K562 (cell line): ENCODE results near the gene EYA3. TPM values are rescaled to one million over a fixed set of nuclear protein-coding genes. Genes with fewer than 3 reads are reported as not detected.

Experiments used
- ATAC-seq: fragments of 200-7000 bp; cut with Tn5 transposase; 3 replicates; pipeline ENCODE4 v1.9.1; 2020; ENCODE audit warnings: moderate library complexity
- BruUV-seq: library from RNA; stranded (reverse); fragments of 400-500 nt; replicated peaks from 2 replicates; lab custom pipeline; 2021; lab: Mats Ljungman, UMichigan
- CTCF ChIA-PET: fragments of 300-600 bp; formaldehyde crosslinking; extraction: SDS; loops from one replicate; lab custom pipeline; 2021; ENCODE audit warnings: low intra/inter-chr PET ratio; lab: Yijun Ruan, JAX
- POLR2A ChIA-PET: fragments of 300-600, 350-650 bp; sonication (Branson Sonifier 250); formaldehyde crosslinking; extraction: SDS; loops from one replicate; lab custom pipeline; 2021; ENCODE audit warnings: antibody characterized with exemption, inconsistent platforms; lab: Yijun Ruan, JAX
- DNase-seq, 4 experiments: peaks; one replicate each; pipeline versions ENCODE4 v3.0.0 to v3.0.0-alpha.2; 2011 to 2018; ENCODE audit warnings: low spot score in 3 of 4, mixed read lengths in 3 of 4; ENCODE audit errors: extremely low read depth in 1 of 4
- FAIRE-seq: peaks from 2 replicates; lab custom pipeline; 2011; peaks lifted over from hg19 to GRCh38; lab: Jason Lieb, UNC
- H2AFZ ChIP-seq: 2 replicates; pipeline ENCODE4 v1.6.0; 2011; ENCODE audit warnings: low read depth, low read length, control low read depth, inconsistent platforms
- H3K27ac ChIP-seq: fragments of 200-600 bp; 3 replicates; pipeline ENCODE4 v1.8.0; 2011; ENCODE audit warnings: low read depth, mild to moderate bottlenecking, control low read depth, inconsistent platforms, low read length, moderate library complexity, mixed read lengths; ENCODE audit errors: extremely low read depth
- H3K27me3 ChIP-seq, 2 experiments: fragments of 300-600 bp in 1 of 2; 2 replicates in 1 of 2; 3 replicates in 1 of 2; pipeline versions ENCODE4 v1.6.0 to v1.8.0; 2011; ENCODE audit warnings: inconsistent platforms in 2 of 2, low read length in 2 of 2, mild to moderate bottlenecking in 1 of 2, mixed read lengths in 1 of 2, moderate library complexity in 1 of 2; ENCODE audit not compliant: control insufficient read depth in 2 of 2, insufficient read depth in 2 of 2
- H3K36me3 ChIP-seq: fragments of 300-600 bp; 3 replicates; pipeline ENCODE4 v1.8.0; 2011; ENCODE audit warnings: mild to moderate bottlenecking, low read length, inconsistent platforms; ENCODE audit not compliant: control insufficient read depth, insufficient read depth
- H3K4me1 ChIP-seq, 2 experiments: fragments of 200-600 bp in 1 of 2; replicated peaks in 1 of 2; 2 replicates in 1 of 2; 3 replicates in 1 of 2; pipeline versions ENCODE4 v1.5.1 to v1.8.0; 2011; ENCODE audit warnings: inconsistent platforms in 2 of 2, low read length in 2 of 2, mild to moderate bottlenecking in 1 of 2, mixed read lengths in 1 of 2, moderate library complexity in 1 of 2; ENCODE audit not compliant: control insufficient read depth in 2 of 2, insufficient read depth in 2 of 2
- H3K4me2 ChIP-seq: 2 replicates; pipeline ENCODE4 v1.6.1; 2011; ENCODE audit warnings: low read length, control low read depth, inconsistent platforms, mixed read lengths; ENCODE audit not compliant: insufficient read depth
- H3K4me3 ChIP-seq: fragments of 200-600 bp; sonication (generic), shearing (Covaris generic); 2 replicates; pipeline ENCODE4 v1.5.1; 2016; ENCODE audit warnings: control low read depth, inconsistent platforms
- H3K79me2 ChIP-seq: fragments of 200-600 bp; 3 replicates; pipeline ENCODE4 v1.8.0; 2011; ENCODE audit warnings: low read length, inconsistent platforms; ENCODE audit not compliant: control insufficient read depth, insufficient read depth
- H3K9ac ChIP-seq, 2 experiments: 2 replicates each; pipeline versions ENCODE4 v1.6.0 to v1.6.1; 2011; ENCODE audit warnings: low read depth in 2 of 2, low read length in 2 of 2, control low read depth in 1 of 2, inconsistent platforms in 1 of 2, mild to moderate bottlenecking in 1 of 2, mixed read lengths in 1 of 2; ENCODE audit not compliant: insufficient read depth in 1 of 2
- H3K9me1 ChIP-seq: one replicate; pipeline ENCODE4 v1.6.0; 2011; ENCODE audit warnings: inconsistent platforms, mild to moderate bottlenecking, low read length, moderate library complexity; ENCODE audit not compliant: control insufficient read depth, insufficient read depth
- H3K9me3 ChIP-seq: replicated peaks from 2 replicates; pipeline ENCODE4 v1.5.1; 2011; ENCODE audit warnings: low read depth, low read length, inconsistent platforms; ENCODE audit not compliant: control insufficient read depth, insufficient read depth
- H4K20me1 ChIP-seq: replicated peaks from 2 replicates; pipeline ENCODE4 v1.6.1; 2011; ENCODE audit warnings: low read length, inconsistent platforms, mixed read lengths; ENCODE audit not compliant: control insufficient read depth, insufficient read depth
- CHD1 ChIP-seq: fragments of 200-600 bp; sonication (generic); IDR thresholded peaks from one replicate; pipeline ENCODE4 v1.6.1; 2012; ENCODE audit warnings: mild to moderate bottlenecking, moderate library complexity, low read length, inconsistent platforms
- NFIC ChIP-seq: fragments of 450-650 bp; IDR thresholded peaks from 2 replicates; pipeline ENCODE4 v1.6.1; 2017; ENCODE audit warnings: mild to moderate bottlenecking, inconsistent platforms
- NFIX ChIP-seq: fragments of 250-450 bp; sonication (Bioruptor Pico); IDR thresholded peaks from 2 replicates; pipeline ENCODE4 v1.4.0; 2020; ENCODE audit warnings: low read depth, mild to moderate bottlenecking, moderate library complexity
- PHF21A ChIP-seq: fragments of 450-650 bp; IDR thresholded peaks from 2 replicates; pipeline ENCODE4 v1.6.1; 2017; ENCODE audit warnings: low read depth, borderline replicate concordance
- TCF7L2 ChIP-seq: fragments of 150-350 bp; IDR thresholded peaks from 2 replicates; pipeline ENCODE4 v1.6.1; 2016; ENCODE audit warnings: low read depth, mild to moderate bottlenecking, low read length, moderate library complexity
- ZC3H8 ChIP-seq: fragments of 450-650 bp; IDR thresholded peaks from 2 replicates; pipeline ENCODE4 v1.6.1; 2017
- ZNF699 ChIP-seq: fragments of 250-450 bp; sonication (Bioruptor Pico); IDR thresholded peaks from 2 replicates; pipeline ENCODE4 v1.8.0; 2021; ENCODE audit warnings: mild to moderate bottlenecking, moderate library complexity; ENCODE audit not compliant: insufficient replicate concordance
- ZNF830 ChIP-seq: fragments of 250-450 bp; sonication (Bioruptor Pico); IDR thresholded peaks from 2 replicates; pipeline ENCODE4 v1.5.0; 2021; ENCODE audit warnings: mild to moderate bottlenecking
- WGBS: fragments of 100-300 bp; shearing (Covaris generic); methylation state at CpG from one replicate; pipeline ENCODE4 v1.1.6; 2016; ENCODE audit warnings: low coverage, mixed read lengths; ENCODE audit not compliant: insufficient coverage; ENCODE audit errors: missing lambda C conversion rate; 5-methylcytosine and 5-hydroxymethylcytosine counted together
- in situ Hi-C: fragments of 300-500 bp; cut with MboI; formaldehyde crosslinking; loops from 4 replicates; pipeline ENCODE4 v1.15.0; 2018; ENCODE audit warnings: inconsistent platforms, mixed read lengths
- intact Hi-C: fragments of 100-400 bp; cut with micrococcal nuclease; formaldehyde crosslinking; loops from 2 replicates; pipeline ENCODE4 v1.14.2; 2022
- polyA plus RNA-seq, 8 experiments: library from polyadenylated mRNA; depleted of rRNA in 4 of 8; stranded (reverse) in 5 of 8; unstranded in 3 of 8; fragments of >200 nt; fragmentation: Nextera tagmentation in 2 of 8; fragmentation: Illumina TruSeq in 1 of 8; extraction: Ambion mirVana in 2 of 8; extraction: Trizol in 1 of 8; gene quantifications; 2 replicates each; pipeline versions ENCODE4 v1.2.1 to v1.2.3, GENCODE V29; 2011 to 2014; ENCODE audit warnings: inconsistent platforms in 1 of 8, missing spikeins in 1 of 8
- total RNA-seq, 7 experiments: library from RNA; depleted of rRNA in 6 of 7; stranded (reverse); fragments of >200 nt in 6 of 7; fragmentation: Illumina TruSeq in 2 of 7; extraction: Trizol in 2 of 7; gene quantifications; 2 replicates each; pipeline versions ENCODE4 v1.2.1 to v1.2.3, GENCODE V29; 2011 to 2021; ENCODE audit warnings: low replicate concordance in 1 of 7
- TF ChIP-seq, protein P1 (sequence below): IDR thresholded peaks from 2 replicates; pipeline ENCODE4 v1.6.1; 2014; ENCODE audit warnings: antibody characterized with exemption
- TF ChIP-seq, protein P2 (sequence below): sonication (generic); IDR thresholded peaks from 2 replicates; pipeline ENCODE4 v1.6.1; 2016
- TF ChIP-seq, protein P3 (sequence below): fragments of 450-650 bp; conservative IDR thresholded peaks from 2 replicates; pipeline ENCODE4 v1.6.1; 2016; ENCODE audit warnings: missing genetic modification characterization, low read depth, mild to moderate bottlenecking, control low read depth, missing compliant biosample characterization

The EYA3 gene
- total and polyA plus RNA-seq, 9 of the 15 experiments (the other 6 are each of a cell fraction or from before 2014, with no cell fraction given) = 21.7 to 64.0 (median 43.6) TPM

DNA sequence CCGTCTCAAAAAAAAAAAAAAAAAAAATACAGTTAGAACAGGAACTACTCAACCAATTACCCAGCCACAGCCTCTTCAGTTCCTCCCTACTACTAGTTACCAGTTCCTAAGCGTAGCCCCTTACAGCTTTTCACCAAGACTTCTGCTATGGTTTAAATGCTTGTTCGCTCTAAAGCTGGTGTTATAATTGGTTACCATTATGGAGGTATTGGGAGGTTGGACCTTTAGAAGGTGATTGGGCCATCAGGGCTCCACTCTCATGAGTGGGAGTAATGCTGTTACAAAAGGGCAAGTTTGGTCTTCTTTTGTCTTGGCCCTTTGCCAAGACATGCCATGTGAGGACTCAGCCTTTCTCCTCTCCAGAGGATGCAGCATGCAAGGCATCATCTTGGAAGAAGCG is 156.7 kb downstream of the EYA3 start:
- TF ChIP-seq CHD1 (no peak), PHF21A (no peak), NFIX (peak; percentile 77), ZC3H8 (no peak), ZNF699 (CRISPR knock-in tag) (no peak), TCF7L2 (no peak), ZNF830 (no peak), NFIC (peak; percentile 98)
- TF ChIP-seq, protein P1, sequence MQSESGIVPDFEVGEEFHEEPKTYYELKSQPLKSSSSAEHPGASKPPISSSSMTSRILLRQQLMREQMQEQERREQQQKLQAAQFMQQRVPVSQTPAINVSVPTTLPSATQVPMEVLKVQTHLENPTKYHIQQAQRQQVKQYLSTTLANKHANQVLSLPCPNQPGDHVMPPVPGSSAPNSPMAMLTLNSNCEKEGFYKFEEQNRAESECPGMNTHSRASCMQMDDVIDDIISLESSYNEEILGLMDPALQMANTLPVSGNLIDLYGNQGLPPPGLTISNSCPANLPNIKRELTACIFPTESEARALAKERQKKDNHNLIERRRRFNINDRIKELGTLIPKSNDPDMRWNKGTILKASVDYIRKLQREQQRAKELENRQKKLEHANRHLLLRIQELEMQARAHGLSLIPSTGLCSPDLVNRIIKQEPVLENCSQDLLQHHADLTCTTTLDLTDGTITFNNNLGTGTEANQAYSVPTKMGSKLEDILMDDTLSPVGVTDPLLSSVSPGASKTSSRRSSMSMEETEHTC = no peak
- TF ChIP-seq, protein P2, sequence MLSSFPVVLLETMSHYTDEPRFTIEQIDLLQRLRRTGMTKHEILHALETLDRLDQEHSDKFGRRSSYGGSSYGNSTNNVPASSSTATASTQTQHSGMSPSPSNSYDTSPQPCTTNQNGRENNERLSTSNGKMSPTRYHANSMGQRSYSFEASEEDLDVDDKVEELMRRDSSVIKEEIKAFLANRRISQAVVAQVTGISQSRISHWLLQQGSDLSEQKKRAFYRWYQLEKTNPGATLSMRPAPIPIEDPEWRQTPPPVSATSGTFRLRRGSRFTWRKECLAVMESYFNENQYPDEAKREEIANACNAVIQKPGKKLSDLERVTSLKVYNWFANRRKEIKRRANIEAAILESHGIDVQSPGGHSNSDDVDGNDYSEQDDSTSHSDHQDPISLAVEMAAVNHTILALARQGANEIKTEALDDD = 0 out of 2 replicates have a peak, but pooled peaks have one; percentile 51
- TF ChIP-seq, protein P3, sequence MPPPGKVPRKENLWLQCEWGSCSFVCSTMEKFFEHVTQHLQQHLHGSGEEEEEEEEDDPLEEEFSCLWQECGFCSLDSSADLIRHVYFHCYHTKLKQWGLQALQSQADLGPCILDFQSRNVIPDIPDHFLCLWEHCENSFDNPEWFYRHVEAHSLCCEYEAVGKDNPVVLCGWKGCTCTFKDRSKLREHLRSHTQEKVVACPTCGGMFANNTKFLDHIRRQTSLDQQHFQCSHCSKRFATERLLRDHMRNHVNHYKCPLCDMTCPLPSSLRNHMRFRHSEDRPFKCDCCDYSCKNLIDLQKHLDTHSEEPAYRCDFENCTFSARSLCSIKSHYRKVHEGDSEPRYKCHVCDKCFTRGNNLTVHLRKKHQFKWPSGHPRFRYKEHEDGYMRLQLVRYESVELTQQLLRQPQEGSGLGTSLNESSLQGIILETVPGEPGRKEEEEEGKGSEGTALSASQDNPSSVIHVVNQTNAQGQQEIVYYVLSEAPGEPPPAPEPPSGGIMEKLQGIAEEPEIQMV (tag) = no peak
- in situ Hi-C loops = no loop called here

More for the DNA sequence above, 156.7 kb downstream of the EYA3 start:
- no peak overlapping the region for H2AFZ ChIP-seq
- intact Hi-C loops = no loop called here
- CTCF ChIA-PET = no interaction called here
- DNase-seq (peak in 2 of 4 experiments; percentile 6 to 7), ATAC-seq (no peak), FAIRE-seq (no peak)
- no peaks in the 10 kb centered on the region for H3K79me2 ChIP-seq
- 75% methylated on average over 3 of the region's 4 CpGs for WGBS
- H3K9me1 ChIP-seq = no peaks in the 10 kb centered on the region
- H3K4me1 ChIP-seq = peaks cover 7 to 14% of the 10 kb centered on the region in 2 experiments
- H3K9me3 ChIP-seq = no peaks in the 10 kb centered on the region
- H3K9ac ChIP-seq = no peak overlapping the region
- no TSS peak for BruUV-seq
- POLR2A ChIA-PET = interaction anchor here (0.7 to 1.4 kb wide), 5 partner anchors 9 to 48 kb away, joined by 3 to 7 read pairs (median 4); no protein-coding TSS in a partner anchor
- H3K27me3 ChIP-seq = no peaks in the 10 kb centered on the region
- no peaks in the 10 kb centered on the region for H3K36me3 ChIP-seq
- no peak overlapping the region for H3K4me2 ChIP-seq
- no peaks in the 10 kb centered on the region for H4K20me1 ChIP-seq
- H3K4me3 ChIP-seq = no peak overlapping the region
- H3K27ac ChIP-seq = no peak overlapping the region
